Activated CD8-positive, alpha-beta memory T cell treated with anti-CD3 and anti-CD28 coated beads, Interleukin-2, amount 50 U/mL, for 48 hours (primary cell): ENCODE results near the gene DMWD.

ENCODE experiments used
- DNase-seq: peaks from one replicate; pipeline ENCODE4 v3.0.0-alpha.2; 2020

The DMWD gene

GRCh38 chr19:45792470-45793177, at the start of gene DMWD:
Gene DMWD, minus strand, starts transcription at chr19:45792845. Its CDS starts 89 bp downstream, at chr19:45792756.
- DNase-seq: peak; percentile 100

DNA sequence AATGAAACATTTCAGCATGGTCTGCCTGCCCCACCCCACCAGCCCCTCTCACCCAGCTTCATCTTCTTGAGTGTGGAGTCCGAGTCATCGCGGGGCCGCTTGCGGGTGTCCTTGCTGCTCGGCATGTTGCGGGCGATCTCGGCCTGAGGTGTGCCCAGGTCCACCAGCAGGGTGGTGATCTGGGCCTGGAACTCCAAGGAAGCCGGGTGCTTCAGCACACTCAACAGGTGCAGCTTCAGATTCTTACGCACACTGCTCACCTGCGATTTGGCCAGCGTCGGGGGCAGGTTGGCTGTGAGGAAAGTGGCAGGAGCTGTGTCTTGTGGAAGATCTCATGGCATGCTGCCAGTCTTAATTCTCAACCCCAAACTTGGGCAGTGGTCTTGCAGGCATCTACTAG, 49.6 kb upstream of the DMWD start:
- no peak for DNase-seq

DNA sequence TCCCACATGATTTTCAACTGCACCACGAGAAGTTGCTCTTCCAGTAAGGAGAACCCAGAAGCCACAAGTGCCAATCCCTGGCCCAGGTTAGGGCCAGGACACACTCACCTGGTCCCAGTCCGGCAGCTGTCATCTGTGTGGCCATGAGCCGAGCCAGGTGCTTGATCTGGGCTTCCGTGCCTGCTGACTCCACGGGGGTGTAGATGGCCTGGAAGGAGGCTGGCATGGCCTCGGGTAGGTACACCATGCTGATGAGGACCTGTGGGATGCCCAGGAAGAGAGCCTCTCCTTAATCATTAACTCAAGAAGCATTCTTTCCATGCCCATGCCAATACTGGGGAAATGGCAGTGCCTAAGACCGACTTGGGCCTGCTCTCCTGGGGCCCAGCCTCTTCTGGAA, 42.3 kb upstream of the DMWD start:
- no peak for DNase-seq

- no peak for DNase-seq
Observed at GRCh38 chr19:45828945-45829344, 36.3 kb upstream of the DMWD start.

DNA sequence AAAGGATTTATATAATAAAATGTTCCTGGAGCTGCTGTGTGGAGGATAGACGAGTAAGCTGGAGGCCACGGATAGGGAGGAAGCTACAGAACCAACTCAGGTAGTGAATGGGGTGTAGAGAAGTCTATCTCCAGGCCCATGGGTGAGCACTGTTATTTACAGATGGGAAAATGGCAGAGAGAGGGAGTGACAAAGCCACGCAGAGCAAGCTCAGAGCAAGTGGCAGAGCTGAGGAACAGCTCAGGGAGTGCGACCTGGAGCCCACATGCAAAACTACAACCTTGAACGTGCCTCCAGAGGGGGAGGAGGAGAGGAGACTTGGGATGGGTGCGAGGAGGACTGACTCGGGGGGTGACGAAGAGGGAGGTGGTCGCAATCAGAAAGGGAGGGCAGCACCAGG, 35.9 kb upstream of the DMWD start:
- no peak for DNase-seq

DNA sequence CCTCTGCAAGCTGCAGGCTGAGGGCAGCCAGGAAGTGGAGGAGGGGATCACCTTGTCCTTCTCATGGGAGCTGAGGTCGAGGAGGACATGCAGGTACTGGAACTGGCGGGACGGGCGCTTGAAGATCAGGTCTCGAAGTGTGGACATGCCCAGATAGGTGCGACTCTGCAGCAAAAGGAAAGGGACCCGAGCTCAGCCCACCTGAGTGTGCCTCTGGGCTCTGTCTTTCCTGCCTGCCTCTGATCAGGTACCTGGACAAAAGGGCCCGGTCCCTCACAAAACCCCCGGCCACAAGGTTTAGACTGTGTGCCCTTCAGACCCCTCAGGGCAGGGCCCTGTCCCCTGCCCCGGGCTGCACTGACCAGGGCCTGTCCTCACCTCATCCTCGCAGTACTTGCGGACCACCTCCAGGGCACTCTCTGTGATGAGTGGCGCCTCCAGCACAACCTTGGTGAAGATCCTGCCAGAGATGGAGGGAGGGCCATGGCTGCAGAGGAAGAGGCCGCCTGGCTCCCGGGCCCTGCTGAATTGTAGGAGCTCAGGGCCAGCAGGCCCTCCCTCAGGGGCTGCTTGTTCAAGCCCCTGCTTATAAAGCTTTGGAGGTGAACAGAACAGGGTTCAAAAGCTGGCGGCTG, 34.9 kb upstream of the DMWD start:
- no peak for DNase-seq

DNA sequence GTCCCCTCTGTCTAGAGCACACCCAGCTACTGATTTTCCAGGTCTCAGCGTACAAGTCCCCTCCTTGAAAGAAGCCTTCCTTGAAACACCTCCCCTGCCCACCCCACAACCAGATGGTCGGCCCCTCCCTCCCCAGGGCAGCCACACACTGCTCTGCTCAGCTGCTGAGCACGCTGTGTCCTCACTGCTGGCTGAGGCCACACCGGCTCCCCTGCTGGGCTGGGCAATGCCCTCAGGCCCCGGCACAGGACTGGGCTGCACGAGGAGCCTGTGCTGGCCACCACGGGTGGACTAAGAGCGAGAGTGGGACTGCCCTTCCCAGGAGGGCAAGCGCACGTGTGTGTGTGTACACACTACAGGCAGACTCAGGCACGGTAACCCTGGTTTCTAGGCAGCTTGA, 34.3 kb upstream of the DMWD start:
- DNase-seq: no peak

DNA sequence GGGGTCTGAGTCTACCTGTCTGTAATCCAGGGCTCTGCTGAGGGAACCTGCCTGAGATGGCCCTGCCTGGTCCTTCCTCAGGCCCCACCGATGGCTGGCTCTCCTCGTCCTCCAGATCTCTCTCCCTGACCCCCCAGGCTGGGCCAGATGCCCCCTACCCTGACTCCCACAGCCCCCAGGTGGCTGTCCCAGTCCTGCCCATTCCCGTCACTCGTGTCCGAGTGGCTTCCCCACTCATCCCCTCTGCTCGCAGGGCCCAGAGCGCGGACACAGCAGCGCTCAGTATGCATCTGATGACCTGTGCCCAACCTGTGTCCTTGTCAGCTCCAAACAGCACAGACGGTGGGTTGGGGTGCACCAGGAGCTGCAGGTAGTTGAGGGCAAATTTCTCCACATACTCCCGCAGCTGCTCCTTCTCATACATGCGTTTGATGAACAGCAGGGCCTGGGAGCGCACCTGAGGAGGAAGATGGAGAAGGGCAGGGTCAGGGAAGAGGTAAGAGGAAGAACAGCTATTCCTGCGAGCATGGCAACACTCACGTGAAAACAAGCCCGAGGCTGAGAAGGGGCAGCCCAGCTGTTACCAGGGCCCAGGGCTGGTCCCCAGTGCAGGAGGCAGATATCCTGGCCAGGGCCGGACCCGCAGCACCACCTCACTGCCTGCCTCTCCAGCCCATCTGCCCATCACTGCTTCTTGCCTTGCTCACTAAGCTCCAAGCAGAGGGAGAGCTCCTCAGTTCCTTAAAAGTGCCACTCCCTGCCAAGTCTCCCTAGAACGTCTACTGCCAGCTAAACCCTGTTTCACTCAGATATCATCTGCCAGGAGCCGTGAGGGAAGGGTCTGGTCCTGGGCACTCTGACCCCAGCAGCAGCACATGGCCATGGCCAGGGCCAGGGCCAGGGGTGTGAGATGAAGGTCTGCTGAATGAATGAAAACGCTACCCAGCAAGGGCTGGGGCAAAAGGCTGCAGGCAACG, 33.6 kb upstream of the DMWD start:
- no peak for DNase-seq

DNA sequence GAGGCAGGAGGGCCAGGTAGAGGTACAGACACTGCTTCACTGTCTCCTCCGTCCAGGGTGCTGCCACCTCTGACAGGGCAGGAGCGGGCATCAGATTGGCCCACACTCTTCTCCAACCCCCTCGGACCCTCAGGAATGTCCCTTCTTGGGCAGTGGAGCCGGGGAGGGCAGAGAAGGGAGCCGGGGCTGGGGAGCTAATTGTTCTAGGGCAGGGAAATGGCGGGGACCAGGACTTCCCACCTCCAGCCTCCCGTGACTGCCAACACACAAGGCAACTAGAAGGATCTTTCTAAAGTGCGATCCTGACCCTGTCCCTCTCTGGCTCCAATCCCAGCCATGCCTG, 32.6 kb upstream of the DMWD start:
- DNase-seq: no peak

DNA sequence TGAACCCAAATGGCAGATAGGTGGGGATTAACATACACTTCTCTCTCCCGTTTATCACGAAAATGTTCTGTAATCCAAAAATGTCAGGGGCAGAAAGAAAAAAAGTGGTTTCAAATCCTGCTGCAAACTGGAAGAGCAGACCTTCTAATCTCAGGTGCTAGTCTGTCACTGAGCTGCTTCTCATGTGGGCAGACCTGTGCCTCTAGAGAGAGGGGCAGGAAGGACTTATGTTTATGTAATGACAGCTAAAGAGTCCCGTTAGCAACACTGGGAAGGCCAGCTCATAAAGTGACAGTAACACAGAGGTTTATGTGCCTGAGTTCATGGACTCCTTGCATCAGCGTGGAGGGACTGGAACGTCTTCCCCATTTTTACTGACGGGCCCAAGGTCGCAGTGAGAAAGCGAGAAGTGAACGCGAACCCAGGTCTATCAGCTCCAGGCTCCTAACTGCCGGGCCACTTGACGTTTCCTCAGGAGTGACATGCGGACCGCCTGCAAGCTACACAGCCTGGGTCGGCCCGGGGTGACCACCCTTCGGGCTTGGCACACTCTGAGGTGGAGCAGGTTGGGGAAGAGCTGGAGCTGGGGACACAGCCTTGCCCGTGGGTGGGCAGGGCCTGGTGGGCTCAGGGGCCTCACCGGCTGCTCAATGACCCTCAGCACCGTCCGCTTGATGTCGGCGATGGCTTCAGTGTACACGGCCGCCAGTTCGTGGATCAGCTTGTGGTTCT, 32.1 kb upstream of the DMWD start:
- DNase-seq: no peak

DNA sequence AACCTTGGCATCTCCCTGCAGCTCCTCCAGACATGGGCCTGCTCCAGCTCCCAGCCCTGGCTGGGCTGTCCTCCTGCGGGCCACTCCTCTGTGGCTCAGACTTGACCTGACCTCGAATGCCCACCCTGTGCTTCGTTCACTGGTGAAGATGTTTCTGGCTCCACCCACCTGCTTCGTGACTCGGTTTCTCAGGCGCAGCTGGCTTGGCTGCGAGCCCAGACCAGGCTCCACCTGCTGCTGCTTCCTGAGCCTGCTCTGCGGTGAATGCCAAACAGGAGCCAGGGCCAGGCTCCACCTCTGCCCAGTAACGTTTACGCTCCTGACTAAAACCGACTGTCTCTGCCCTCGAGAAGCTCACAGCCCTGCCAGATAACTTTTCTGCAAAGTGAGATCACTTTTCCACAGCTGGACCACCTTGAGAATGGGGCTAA, 31.4 kb upstream of the DMWD start:
- DNase-seq: no peak

GRCh38 chr19:45823182-45823581, 30.5 kb upstream of the DMWD start:
- DNase-seq: no peak

- DNase-seq: no peak
Observed at GRCh38 chr19:45822716-45823115, 30.1 kb upstream of the DMWD start.

DNA sequence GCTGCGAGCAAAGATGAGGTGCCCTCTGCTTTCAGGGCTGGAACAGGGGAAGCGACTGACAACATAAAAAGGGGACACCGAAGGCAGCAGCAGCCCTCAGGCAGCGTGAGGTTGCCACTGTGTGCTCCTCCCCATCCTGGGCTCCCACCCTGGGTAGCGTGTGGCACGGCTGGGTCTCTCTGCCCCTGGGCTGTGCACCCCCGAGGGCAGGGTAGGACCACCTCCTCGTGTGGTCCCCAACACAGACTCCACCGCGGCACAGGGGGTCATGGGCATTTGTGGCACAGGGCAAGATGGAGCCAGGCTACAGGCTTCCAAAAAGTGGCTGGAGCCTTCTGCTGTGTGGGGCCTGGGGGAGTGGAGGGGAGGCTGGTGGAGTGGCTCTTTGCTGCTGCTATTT, 28.9 kb upstream of the DMWD start:
- no peak for DNase-seq

DNA sequence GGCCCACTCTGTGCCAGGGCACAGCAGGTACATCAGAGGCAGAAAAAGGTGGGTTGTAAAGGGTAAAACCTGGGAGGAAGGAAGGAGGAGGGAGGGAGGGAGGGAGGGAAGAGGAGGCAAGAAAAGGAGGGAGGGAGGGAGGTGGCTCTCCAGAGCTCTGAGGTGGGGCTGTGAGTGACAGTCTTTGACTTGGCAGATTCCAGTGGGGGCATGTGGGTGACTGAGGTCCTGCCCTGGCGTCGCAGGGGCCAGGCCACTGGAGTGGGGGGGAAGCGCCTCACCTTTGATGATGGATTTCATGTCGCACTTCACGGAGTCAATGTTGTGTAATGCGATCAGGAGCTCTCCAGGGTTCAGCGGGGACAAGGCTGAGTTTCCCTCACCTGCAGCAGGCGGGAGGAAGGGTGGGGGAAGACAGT, 28.5 kb upstream of the DMWD start:
- DNase-seq: no peak

GRCh38 chr19:45820413-45821102, 27.9 kb upstream of the DMWD start:
- no peak for DNase-seq

- no peak for DNase-seq
Observed at GRCh38 chr19:45819769-45820168, 27.1 kb upstream of the DMWD start.

- no peak for DNase-seq
Observed at GRCh38 chr19:45817725-45818301, 25.2 kb upstream of the DMWD start.

GRCh38 chr19:45817010-45817724, 24.5 kb upstream of the DMWD start:
- DNase-seq: peak; percentile 99

DNA sequence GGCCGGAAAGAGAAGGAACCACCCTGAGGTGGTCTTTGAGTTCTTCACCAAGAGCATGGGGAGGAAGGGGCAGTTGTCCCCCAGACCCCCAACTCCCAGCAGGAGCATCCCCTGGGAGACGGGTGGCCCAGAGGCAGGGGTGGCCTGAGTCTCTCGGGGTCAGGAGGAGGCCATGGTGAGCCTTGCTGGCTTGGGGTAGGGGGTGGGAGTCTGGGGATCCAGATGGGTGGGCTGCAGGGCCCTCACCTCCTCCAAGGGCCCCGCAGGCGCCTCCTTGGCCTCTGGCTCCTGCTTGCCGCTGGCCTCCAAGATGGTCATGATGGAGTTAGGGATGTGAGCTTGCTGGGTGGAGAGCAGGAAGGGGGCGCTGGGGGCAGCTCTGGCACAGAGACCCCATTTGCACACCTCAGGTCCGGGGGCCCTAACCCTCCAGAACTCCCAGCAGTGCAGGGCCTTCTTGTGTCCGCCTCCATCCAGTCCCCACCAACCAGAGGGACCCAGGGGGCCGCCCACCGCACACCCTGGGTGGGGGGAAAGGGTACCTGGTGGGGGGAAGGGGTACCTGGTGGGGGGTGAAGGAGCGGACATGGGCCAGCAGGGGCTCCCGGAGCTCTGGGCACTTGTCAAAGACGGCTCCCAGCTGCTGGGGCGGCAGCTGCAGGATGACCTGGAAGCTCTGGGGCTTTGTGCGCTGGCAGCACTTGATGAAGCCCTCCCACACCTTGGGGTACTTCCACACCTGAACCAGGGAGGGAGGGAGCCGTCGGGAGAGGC, 23.8 kb upstream of the DMWD start:
- no peak for DNase-seq
